ENCODE measurements around the gene MT1A.

The MT1A gene

GRCh38 chr16:56607109-56607618 is 31.3 kb upstream of the MT1A start:
- H3K36me3 Mint-ChIP-seq (ENCODE audit: low read depth): peaks cover 11% of the 10 kb centered on the region
- DNase-seq: no peak
- no peaks in the 10 kb centered on the region for H3K27me3 Mint-ChIP-seq
- peaks cover 55% of the 10 kb centered on the region for H3K4me1 Mint-ChIP-seq (ENCODE audit: low read depth)
- H3K27ac Mint-ChIP-seq: peak overlapping the region; percentile 84
- H3K4me3 Mint-ChIP-seq: no peak overlapping the region
- no peaks in the 10 kb centered on the region for H3K9me3 Mint-ChIP-seq

DNA sequence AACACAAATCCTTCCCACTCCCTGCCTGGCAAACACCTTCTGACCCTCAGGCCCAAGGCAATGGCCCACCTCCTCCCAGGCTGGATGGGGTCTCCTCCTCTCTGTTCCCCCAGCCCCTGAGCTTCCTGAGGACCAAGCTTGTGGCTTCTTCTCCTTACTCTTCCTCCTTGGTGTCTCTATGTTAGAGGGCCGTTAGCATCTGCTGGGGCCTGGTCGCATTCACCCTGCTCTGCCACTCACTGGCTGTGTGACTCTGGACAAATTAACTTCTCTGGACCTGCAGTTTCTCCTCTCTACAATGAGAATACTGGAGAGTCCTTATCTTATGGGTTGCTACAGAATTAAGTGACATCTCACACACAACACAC is 30.8 kb upstream of the MT1A start:
- peaks cover 60% of the 10 kb centered on the region for H3K4me1 Mint-ChIP-seq (ENCODE audit: low read depth)
- no peak for DNase-seq
- H3K4me3 Mint-ChIP-seq: peak overlapping the region; percentile 65
- H3K27me3 Mint-ChIP-seq: no peaks in the 10 kb centered on the region
- H3K27ac Mint-ChIP-seq: peak overlapping the region; percentile 84
- H3K36me3 Mint-ChIP-seq (ENCODE audit: low read depth): peaks cover 11% of the 10 kb centered on the region
- no peaks in the 10 kb centered on the region for H3K9me3 Mint-ChIP-seq

DNA sequence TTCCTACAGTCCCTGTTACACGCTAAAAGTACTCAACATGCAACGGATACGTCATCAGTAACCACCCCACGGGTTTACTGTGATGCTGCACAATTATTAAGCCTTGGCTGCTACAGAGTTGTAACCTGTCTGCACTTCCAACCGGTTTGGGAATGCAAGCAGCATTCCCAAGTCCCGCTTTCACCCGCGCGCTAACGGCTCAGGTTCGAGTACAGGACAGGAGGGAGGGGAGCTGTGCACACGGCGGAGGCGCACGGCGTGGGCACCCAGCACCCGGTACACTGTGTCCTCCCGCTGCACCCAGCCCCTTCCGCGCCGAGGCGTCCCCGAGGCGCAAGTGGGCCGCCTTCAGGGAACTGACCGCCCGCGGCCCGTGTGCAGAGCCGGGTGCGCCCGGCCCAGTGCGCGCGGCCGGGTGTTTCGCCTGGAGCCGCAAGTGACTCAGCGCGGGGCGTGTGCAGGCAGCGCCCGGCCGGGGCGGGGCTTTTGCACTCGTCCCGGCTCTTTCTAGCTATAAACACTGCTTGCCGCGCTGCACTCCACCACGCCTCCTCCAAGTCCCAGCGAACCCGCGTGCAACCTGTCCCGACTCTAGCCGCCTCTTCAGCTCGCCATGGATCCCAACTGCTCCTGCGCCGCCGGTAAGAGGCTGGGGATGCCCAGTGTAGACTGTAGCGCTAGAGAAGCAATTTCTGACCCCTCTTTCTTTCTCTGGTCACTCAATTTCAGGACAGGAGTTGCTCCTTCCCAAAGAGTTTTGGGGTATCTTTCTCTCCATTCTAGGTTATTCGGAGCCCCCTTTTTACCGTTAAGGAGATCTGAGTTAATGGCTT is 30.2 kb upstream of the MT1A start, which contains the start of gene MT2A:
TSS of gene MT2A (plus strand) at position 542 of the 833 bp plus-strand sequence. CDS start at position 614, 72 bp downstream.
- no peaks in the 10 kb centered on the region for H3K27me3 Mint-ChIP-seq
- peak within 1 kb of the TSS; percentile 95 for H3K4me3 Mint-ChIP-seq
- H3K9me3 Mint-ChIP-seq: no peaks in the 10 kb centered on the region
- peak; percentile 90 for DNase-seq
- peaks cover 65% of the 10 kb centered on the region for H3K4me1 Mint-ChIP-seq (ENCODE audit: low read depth)
- H3K36me3 Mint-ChIP-seq (ENCODE audit: low read depth): peaks cover 11% of the 10 kb centered on the region
- H3K27ac Mint-ChIP-seq: peak within 1 kb of the TSS; percentile 93

DNA sequence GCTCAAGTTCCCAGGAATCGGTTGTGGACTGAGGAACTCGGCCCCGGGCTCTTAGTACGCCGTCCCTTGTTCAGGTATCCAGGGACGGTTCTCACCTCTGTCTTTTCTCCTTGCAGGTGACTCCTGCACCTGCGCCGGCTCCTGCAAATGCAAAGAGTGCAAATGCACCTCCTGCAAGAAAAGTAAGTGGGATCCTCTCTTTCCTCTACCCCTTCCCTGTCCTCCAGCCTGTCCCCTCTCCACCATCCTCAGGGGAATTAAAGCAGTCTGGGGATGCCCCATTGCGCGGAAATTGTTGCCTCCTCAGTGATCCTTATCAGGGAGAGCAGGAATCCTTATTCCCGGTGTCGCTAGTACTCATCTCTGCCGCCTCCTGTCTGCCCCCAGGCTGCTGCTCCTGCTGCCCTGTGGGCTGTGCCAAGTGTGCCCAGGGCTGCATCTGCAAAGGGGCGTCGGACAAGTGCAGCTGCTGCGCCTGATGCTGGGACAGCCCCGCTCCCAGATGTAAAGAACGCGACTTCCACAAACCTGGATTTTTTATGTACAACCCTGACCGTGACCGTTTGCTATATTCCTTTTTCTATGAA is 29.5 kb upstream of the MT1A start:
- Mint-ChIP-seq H3K36me3 (ENCODE audit: low read depth) (peaks cover 11% of the 10 kb centered on the region), H3K4me3 (peak overlapping the region; percentile 95), H3K4me1 (ENCODE audit: low read depth) (peaks cover 72% of the 10 kb centered on the region), H3K27ac (peak overlapping the region; percentile 93), H3K27me3 (no peaks in the 10 kb centered on the region), H3K9me3 (no peaks in the 10 kb centered on the region)
- peak; percentile 52 for DNase-seq

DNA sequence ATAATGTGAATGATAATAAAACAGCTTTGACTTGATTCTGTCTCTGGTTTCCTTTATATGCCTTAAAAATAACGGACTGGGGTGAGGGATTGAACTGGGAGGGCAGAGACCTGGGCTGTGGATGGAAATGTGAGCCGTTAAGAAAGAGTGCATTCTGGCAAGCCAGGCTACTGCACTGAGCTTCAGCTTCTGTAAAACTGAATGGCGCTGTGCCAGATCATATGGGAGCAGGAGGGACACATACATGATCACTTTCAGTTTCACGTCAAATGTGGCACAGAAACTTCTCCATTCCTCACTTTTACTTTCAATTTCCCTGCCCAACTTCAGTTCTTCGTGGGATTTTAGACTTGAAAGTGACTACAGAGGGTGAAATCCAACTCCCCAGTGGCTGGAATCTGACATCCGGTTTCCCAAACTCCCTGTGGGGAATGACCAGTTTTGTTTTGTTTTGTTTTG is 29.0 kb upstream of the MT1A start:
- Mint-ChIP-seq H3K4me3 (peak overlapping the region; percentile 95), H3K9me3 (no peaks in the 10 kb centered on the region), H3K27me3 (no peaks in the 10 kb centered on the region), H3K27ac (peak overlapping the region; percentile 93), H3K36me3 (ENCODE audit: low read depth) (peaks cover 11% of the 10 kb centered on the region), H3K4me1 (ENCODE audit: low read depth) (peaks cover 77% of the 10 kb centered on the region)
- DNase-seq: peak; percentile 66

DNA sequence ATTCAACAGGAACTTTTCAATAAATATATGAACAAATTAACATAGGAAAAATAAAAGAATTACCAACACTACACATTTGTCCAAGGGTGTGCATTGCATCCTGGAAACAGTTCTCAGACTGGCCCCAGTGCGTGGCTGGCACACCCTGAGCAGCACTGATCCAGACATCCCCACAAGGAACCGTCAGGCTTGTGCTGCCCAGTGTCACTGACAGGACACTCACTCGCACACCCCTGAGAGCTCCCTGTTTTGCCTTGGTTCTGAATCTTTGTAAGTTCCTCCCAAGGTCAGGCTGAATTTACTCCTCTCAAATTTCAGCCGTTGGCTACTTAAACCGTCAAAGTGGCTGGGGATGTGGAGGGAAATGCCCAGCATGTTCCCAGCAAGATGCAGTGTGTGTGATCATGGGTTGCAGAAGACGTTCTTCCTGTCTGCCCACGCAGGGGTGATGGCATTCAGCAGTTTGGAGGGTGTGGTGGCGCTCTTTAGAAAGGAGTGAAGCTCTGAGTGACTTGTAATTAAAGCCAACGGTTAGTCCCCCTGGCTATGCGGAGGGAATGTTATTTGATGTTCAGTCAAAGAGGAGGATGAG is 28.4 kb upstream of the MT1A start:
- peak; percentile 75 for DNase-seq
- no peaks in the 10 kb centered on the region for H3K9me3 Mint-ChIP-seq
- peaks cover 11% of the 10 kb centered on the region for H3K36me3 Mint-ChIP-seq (ENCODE audit: low read depth)
- H3K4me3 Mint-ChIP-seq: peak overlapping the region; percentile 95
- H3K27me3 Mint-ChIP-seq: no peaks in the 10 kb centered on the region
- peak overlapping the region; percentile 93 for H3K27ac Mint-ChIP-seq
- H3K4me1 Mint-ChIP-seq (ENCODE audit: low read depth): peaks cover 83% of the 10 kb centered on the region

- H3K27me3 Mint-ChIP-seq: no peaks in the 10 kb centered on the region
- no peaks in the 10 kb centered on the region for H3K9me3 Mint-ChIP-seq
- no peak for DNase-seq
- peak overlapping the region; percentile 95 for H3K4me3 Mint-ChIP-seq
- peak overlapping the region; percentile 93 for H3K27ac Mint-ChIP-seq
- peaks cover 11% of the 10 kb centered on the region for H3K36me3 Mint-ChIP-seq (ENCODE audit: low read depth)
- peaks cover 88% of the 10 kb centered on the region for H3K4me1 Mint-ChIP-seq (ENCODE audit: low read depth)
These were observed 27.8 kb upstream of the MT1A start for GRCh38 chr16:56610609-56611111.

DNA sequence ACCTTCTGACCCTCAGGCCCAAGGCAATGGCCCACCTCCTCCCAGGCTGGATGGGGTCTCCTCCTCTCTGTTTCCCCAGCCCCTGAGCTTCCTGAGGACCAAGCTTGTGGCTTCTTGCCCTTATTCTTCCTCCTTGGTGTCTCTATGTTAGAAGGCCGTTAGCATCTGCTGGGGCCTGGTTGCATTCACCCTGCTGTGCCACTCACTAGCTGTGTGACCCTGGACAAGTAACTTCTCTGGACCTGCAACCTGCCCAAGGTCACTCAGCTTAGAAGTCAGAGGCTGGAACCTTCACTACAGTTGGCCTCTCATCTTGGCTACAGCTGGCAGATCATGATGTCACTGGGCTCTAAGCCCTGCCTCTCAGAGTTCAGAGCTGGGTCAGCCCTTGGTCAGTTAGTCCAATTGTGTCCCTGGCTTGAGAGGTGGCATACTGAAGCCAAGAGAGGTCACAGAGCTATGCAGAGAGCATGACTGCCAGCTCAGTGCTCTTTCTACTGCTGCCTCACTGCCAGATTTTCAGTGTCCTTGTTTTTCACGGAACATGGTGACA is 27.1 kb upstream of the MT1A start:
- peaks cover 1% of the 10 kb centered on the region for H3K27me3 Mint-ChIP-seq
- peaks cover 83% of the 10 kb centered on the region for H3K4me1 Mint-ChIP-seq (ENCODE audit: low read depth)
- H3K4me3 Mint-ChIP-seq: no peak overlapping the region
- peak overlapping the region; percentile 93 for H3K27ac Mint-ChIP-seq
- no peak for DNase-seq
- H3K36me3 Mint-ChIP-seq (ENCODE audit: low read depth): peaks cover 11% of the 10 kb centered on the region
- H3K9me3 Mint-ChIP-seq: no peaks in the 10 kb centered on the region

DNA sequence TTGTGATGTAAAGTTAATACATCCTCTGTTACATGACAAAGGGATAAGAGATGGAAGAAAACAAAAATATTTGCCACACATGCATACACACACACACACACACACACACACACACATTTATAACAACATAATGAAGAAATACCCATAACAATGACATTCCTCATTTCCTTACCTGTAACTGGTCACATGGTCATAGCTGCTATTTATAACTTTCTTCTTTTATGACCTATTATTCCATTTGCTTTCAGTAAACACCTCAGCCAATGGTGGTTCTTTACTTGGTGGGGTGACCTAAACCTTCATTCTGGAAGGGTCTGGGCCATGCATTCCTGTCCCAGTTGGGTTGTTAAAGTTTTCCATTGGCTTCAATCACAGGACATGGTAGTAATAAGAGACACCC is 24.8 kb upstream of the MT1A start:
- Mint-ChIP-seq H3K27ac (peak overlapping the region; percentile 87), H3K36me3 (ENCODE audit: low read depth) (peaks cover 8% of the 10 kb centered on the region), H3K4me3 (peak overlapping the region; percentile 35), H3K9me3 (no peaks in the 10 kb centered on the region), H3K27me3 (peaks cover 23% of the 10 kb centered on the region), H3K4me1 (ENCODE audit: low read depth) (peaks cover 77% of the 10 kb centered on the region)
- no peak for DNase-seq

DNA sequence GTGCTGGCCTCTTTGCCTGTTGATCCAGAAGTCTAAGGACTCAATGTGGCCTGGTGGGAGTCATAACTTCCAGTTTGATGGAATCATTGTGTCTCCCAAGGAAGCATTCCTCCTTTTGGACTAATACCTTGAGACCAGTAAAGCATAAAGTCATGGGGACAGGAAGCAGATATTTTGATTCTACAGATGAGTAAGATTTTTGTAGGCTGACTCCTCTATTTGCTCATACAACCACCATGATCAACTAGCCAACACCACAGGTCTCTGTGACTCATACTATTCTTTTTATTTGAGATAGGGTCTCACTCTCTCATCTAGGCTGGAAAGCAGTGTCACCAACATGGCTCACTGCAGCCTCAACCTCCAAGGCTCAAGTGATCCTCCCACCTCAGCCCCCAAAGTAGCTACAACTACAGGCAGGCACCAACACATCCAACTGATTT is 23.9 kb upstream of the MT1A start:
- peak overlapping the region; percentile 87 for H3K27ac Mint-ChIP-seq
- no peaks in the 10 kb centered on the region for H3K36me3 Mint-ChIP-seq (ENCODE audit: low read depth)
- peak overlapping the region; percentile 35 for H3K4me3 Mint-ChIP-seq
- H3K27me3 Mint-ChIP-seq: peaks cover 27% of the 10 kb centered on the region
- peak; percentile 51 for DNase-seq
- peaks cover 70% of the 10 kb centered on the region for H3K4me1 Mint-ChIP-seq (ENCODE audit: low read depth)
- H3K9me3 Mint-ChIP-seq: no peaks in the 10 kb centered on the region

GRCh38 chr16:56615353-56615752 is 23.1 kb upstream of the MT1A start:
- Mint-ChIP-seq H3K4me1 (ENCODE audit: low read depth) (peaks cover 62% of the 10 kb centered on the region), H3K27me3 (peaks cover 29% of the 10 kb centered on the region), H3K27ac (peak overlapping the region; percentile 87), H3K36me3 (ENCODE audit: low read depth) (no peaks in the 10 kb centered on the region), H3K4me3 (no peak overlapping the region), H3K9me3 (no peaks in the 10 kb centered on the region)
- no peak for DNase-seq

- DNase-seq: no peak
- Mint-ChIP-seq H3K4me1 (ENCODE audit: low read depth) (peaks cover 48% of the 10 kb centered on the region), H3K27ac (no peak overlapping the region), H3K27me3 (peaks cover 29% of the 10 kb centered on the region), H3K9me3 (no peaks in the 10 kb centered on the region), H3K4me3 (peak overlapping the region; percentile 20), H3K36me3 (ENCODE audit: low read depth) (no peaks in the 10 kb centered on the region)
These were observed 21.8 kb upstream of the MT1A start for GRCh38 chr16:56616608-56617211.

DNA sequence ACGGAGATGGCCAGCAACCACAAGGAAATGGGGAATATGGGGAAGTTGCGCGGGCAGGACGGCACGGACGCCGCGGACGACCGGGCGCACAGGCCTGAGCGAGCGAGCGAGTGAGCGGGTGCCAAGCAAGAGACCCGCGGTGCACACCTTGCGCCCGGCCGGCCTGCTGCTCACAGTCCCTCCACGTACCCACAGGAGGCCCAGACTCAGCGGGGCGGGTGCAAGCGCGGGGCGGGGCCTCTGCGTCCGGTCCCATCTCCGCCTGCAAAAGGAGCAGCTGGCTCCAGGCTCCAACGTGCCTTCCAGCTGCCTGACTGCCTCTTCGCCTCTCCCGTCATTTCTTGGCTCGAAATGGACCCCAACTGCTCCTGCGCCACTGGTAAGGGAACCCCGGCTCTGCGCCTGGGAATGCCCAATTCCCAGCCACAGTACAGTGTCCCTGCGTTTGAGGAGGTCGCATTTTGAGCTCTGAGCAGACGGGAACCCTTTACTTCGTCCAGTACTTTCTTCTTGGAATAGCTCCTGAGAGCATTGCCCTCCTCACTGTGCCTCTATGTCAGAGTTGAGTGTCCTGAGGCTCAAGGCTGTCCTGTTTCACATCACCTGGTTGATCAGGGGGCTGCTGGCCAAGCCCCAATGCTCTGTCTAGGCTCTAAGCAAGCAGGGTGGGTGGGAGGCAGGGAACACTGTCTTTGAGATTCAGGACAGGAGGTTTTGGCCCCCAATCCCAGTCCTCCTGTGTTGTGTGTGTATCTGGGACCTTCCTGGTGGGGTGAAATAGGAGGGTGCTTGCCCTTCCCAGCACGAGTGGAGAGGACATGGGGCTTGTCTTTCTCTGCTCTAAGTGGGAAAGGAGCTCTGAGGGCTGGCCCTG is 21.0 kb upstream of the MT1A start:
- peaks cover 43% of the 10 kb centered on the region for H3K4me1 Mint-ChIP-seq (ENCODE audit: low read depth)
- H3K27me3 Mint-ChIP-seq: peaks cover 29% of the 10 kb centered on the region

More for the DNA sequence above, 21.0 kb upstream of the MT1A start:
- DNase-seq: peak; percentile 66
- Mint-ChIP-seq H3K4me3 (peak overlapping the region; percentile 44), H3K36me3 (ENCODE audit: low read depth) (no peaks in the 10 kb centered on the region), H3K9me3 (no peaks in the 10 kb centered on the region), H3K27ac (no peak overlapping the region)
